Hepatocyte (in vitro differentiated cells): Measurements from ENCODE around the gene INPP4B. TPM values are rescaled to one million over a fixed set of nuclear protein-coding genes. Genes with fewer than 3 reads are reported as not detected.

Source experiments
- DNase-seq: peaks from one replicate; pipeline ENCODE4 v3.0.0-alpha.2; 2016; ENCODE audit warnings: low spot score
- H2AFZ ChIP-seq: fragments of 200-600 bp; sonication (generic); 2 replicates; pipeline ENCODE4 v1.6.0; 2016; ENCODE audit warnings: antibody characterized with exemption, mild to moderate bottlenecking
- H3K27ac ChIP-seq: fragments of 200-600 bp; sonication (generic); 2 replicates; pipeline ENCODE4 v1.5.1; 2016; ENCODE audit warnings: mild to moderate bottlenecking
- H3K27me3 ChIP-seq: fragments of 200-600 bp; sonication (generic); 2 replicates; pipeline ENCODE4 v1.6.1; 2016
- H3K36me3 ChIP-seq: fragments of 200-600 bp; sonication (generic); replicated peaks from 2 replicates; pipeline ENCODE4 v1.5.1; 2016; ENCODE audit warnings: low read depth; ENCODE audit not compliant: insufficient read depth
- H3K4me1 ChIP-seq: fragments of 200-600 bp; sonication (generic); 2 replicates; pipeline ENCODE4 v1.5.1; 2016; ENCODE audit warnings: mild to moderate bottlenecking, moderate library complexity; ENCODE audit not compliant: insufficient read depth
- H3K4me2 ChIP-seq: fragments of 200-600 bp; sonication (generic); 2 replicates; pipeline ENCODE4 v1.6.0; 2016
- H3K4me3 ChIP-seq: fragments of 200-600 bp; sonication (generic); 2 replicates; pipeline ENCODE4 v1.5.1; 2016; ENCODE audit warnings: mild to moderate bottlenecking
- H3K79me2 ChIP-seq: fragments of 200-600 bp; sonication (generic); 2 replicates; pipeline ENCODE4 v1.6.0; 2017; ENCODE audit warnings: mild to moderate bottlenecking
- H3K9me2 ChIP-seq: fragments of 200-600 bp; sonication (generic); replicated peaks from 2 replicates; pipeline ENCODE4 v1.6.0; 2017; ENCODE audit warnings: mild to moderate bottlenecking; ENCODE audit not compliant: insufficient read depth
- H3K9me3 ChIP-seq: fragments of 200-600 bp; sonication (generic); 2 replicates; pipeline ENCODE4 v1.5.1; 2016; ENCODE audit warnings: low read depth, mild to moderate bottlenecking
- H4K20me1 ChIP-seq: fragments of 200-600 bp; sonication (generic); 2 replicates; pipeline ENCODE4 v1.6.0; 2016; ENCODE audit warnings: mild to moderate bottlenecking; ENCODE audit not compliant: insufficient read depth, poor library complexity, severe bottlenecking
- EZH2 ChIP-seq: fragments of 200-600 bp; sonication (generic); IDR thresholded peaks from 2 replicates; pipeline ENCODE4 v1.6.1; 2016; ENCODE audit warnings: antibody characterized with exemption, mild to moderate bottlenecking, borderline replicate concordance
- EZH2phosphoT487 ChIP-seq: fragments of 200-600 bp; sonication (generic); IDR thresholded peaks from one replicate; pipeline ENCODE4 v1.6.1; 2018; ENCODE audit warnings: antibody characterized with exemption, mild to moderate bottlenecking, low read depth, moderate library complexity; ENCODE audit not compliant: unreplicated experiment, severe bottlenecking
- whole genome bisulfite sequencing: methylation state at CpG from one replicate; pipeline ENCODE4 v1.1.6; 2016; ENCODE audit warnings: low lambda C conversion rate; ENCODE audit errors: missing lambda C conversion rate; 5-methylcytosine and 5-hydroxymethylcytosine counted together
- polyA plus RNA-seq: library from polyadenylated mRNA; unstranded; fragments of >200 nt; fragmentation: Nextera tagmentation; extraction: Ambion mirVana; gene quantifications from 2 replicates; pipeline ENCODE4 v1.2.1, GENCODE V29; 2016
- total RNA-seq: library from RNA; depleted of rRNA; stranded (reverse); fragments of >200 nt; gene quantifications from 2 replicates; pipeline ENCODE4 v1.2.3, GENCODE V29; 2014
- TF ChIP-seq, protein P1 (sequence below): fragments of 200-600 bp; sonication (generic); IDR thresholded peaks from 2 replicates; pipeline ENCODE4 v1.5.1; 2016; ENCODE audit warnings: antibody characterized with exemption, mild to moderate bottlenecking; ENCODE audit not compliant: poor library complexity

Gene INPP4B
- total and polyA plus RNA-seq, 2 experiments from 2014 or later = 4.2 to 7.1 TPM

GRCh38 chr4:142322996-142323395, 523.1 kb downstream of the INPP4B start:
- Histone ChIP-seq H2AFZ (no peak overlapping the region), H4K20me1 (no peaks in the 10 kb centered on the region), H3K4me2 (no peak overlapping the region), H3K4me1 (peaks cover 4% of the 10 kb centered on the region), H3K9me3 (no peaks in the 10 kb centered on the region), H3K27ac (no peak overlapping the region), H3K36me3 (no peaks in the 10 kb centered on the region), H3K27me3 (no peaks in the 10 kb centered on the region), H3K4me3 (no peak overlapping the region), H3K9me2 (no peaks in the 10 kb centered on the region), H3K79me2 (no peaks in the 10 kb centered on the region)
- TF ChIP-seq, protein P1, sequence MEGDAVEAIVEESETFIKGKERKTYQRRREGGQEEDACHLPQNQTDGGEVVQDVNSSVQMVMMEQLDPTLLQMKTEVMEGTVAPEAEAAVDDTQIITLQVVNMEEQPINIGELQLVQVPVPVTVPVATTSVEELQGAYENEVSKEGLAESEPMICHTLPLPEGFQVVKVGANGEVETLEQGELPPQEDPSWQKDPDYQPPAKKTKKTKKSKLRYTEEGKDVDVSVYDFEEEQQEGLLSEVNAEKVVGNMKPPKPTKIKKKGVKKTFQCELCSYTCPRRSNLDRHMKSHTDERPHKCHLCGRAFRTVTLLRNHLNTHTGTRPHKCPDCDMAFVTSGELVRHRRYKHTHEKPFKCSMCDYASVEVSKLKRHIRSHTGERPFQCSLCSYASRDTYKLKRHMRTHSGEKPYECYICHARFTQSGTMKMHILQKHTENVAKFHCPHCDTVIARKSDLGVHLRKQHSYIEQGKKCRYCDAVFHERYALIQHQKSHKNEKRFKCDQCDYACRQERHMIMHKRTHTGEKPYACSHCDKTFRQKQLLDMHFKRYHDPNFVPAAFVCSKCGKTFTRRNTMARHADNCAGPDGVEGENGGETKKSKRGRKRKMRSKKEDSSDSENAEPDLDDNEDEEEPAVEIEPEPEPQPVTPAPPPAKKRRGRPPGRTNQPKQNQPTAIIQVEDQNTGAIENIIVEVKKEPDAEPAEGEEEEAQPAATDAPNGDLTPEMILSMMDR = no peak
- 90% methylated on average over 2 of the region's 2 CpGs for WGBS
- no peak for DNase-seq

DNA sequence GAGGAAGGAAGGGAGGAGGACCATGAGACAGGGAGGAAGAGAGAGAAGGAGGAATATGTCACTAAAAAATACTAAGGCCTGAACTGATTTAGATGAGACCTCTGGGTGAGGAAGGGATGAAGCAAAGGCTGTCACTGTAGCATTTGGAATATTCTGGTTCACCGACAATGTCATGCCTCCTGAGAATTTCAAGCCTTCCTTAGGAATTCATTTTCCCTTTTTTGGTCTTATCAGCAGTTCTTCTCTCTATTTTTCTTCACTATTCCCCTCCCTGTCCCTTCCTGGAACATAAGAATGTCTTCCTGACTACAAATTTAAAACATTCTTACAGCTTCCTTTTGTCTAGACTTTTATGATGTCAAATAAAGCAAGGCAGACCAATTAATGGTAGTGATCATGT, 527.8 kb downstream of the INPP4B start:
- Histone ChIP-seq H3K9me2 (no peaks in the 10 kb centered on the region), H3K27me3 (no peaks in the 10 kb centered on the region), H3K4me1 (peaks cover 7% of the 10 kb centered on the region), H3K4me2 (no peak overlapping the region), H3K79me2 (no peaks in the 10 kb centered on the region), H3K27ac (no peak overlapping the region), H4K20me1 (no peaks in the 10 kb centered on the region), H2AFZ (no peak overlapping the region), H3K4me3 (no peak overlapping the region), H3K36me3 (no peaks in the 10 kb centered on the region), H3K9me3 (no peaks in the 10 kb centered on the region)
- 100% methylated on average over 1 of the region's 1 CpG for WGBS
- TF ChIP-seq, protein P1 = no peak
- TF ChIP-seq EZH2phosphoT487 (no peak), EZH2 (no peak)
- no peak for DNase-seq

DNA sequence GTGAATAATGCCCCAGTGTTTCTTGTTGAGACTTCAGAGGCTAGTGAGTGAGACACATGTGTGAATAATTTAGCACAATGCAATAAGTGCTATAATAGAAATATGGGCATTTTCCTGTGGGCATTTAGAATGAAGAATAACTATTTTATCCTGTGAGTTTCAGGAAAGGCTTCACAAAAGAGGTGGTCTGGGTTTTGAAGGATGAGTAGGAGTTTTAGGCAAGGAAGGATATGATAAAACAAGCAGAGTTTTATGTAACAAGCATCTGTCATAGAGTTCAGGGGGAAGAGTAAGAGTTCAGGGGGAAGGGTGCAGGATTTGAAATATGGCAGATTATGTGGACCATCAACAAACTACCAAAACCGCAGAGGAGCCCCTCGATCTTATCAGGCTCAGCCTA, 529.2 kb downstream of the INPP4B start:
- TF ChIP-seq EZH2 (no peak), EZH2phosphoT487 (no peak)
- TF ChIP-seq, protein P1 = no peak
- no peak overlapping the region for H3K4me2 ChIP-seq
- H4K20me1 ChIP-seq = no peaks in the 10 kb centered on the region
- H2AFZ ChIP-seq = no peak overlapping the region
- no peak overlapping the region for H3K27ac ChIP-seq
- no peaks in the 10 kb centered on the region for H3K9me2 ChIP-seq
- no peak for DNase-seq
- H3K36me3 ChIP-seq = no peaks in the 10 kb centered on the region
- H3K9me3 ChIP-seq = no peaks in the 10 kb centered on the region
- no peaks in the 10 kb centered on the region for H3K79me2 ChIP-seq
- 93% methylated on average over 2 of the region's 2 CpGs for WGBS
- H3K27me3 ChIP-seq = no peaks in the 10 kb centered on the region
- H3K4me1 ChIP-seq = peaks cover 7% of the 10 kb centered on the region
- no peak overlapping the region for H3K4me3 ChIP-seq

DNA sequence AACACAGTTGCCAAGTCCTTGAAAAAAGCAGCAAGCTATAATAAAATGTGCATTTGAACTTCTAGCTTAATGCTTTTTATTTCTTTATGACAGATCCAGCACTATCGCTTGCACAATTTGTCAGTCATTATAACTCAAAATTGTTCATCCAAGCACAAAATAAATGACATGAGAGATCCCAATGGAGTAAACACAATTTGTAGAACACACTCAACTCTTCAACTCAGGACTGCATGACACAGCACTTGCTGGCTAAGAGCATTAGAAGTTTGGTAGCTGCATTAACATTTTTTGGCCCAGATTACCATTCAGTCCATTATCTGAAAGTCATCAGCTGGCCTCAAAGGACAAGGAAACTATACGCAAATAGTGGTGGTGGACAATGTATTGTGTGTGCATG, 530.1 kb downstream of the INPP4B start:
- 82% methylated on average over 2 of the region's 2 CpGs for WGBS
- no peaks in the 10 kb centered on the region for H3K27me3 ChIP-seq
- H3K4me2 ChIP-seq = no peak overlapping the region
- no peaks in the 10 kb centered on the region for H4K20me1 ChIP-seq
- no peak overlapping the region for H3K27ac ChIP-seq
- H3K36me3 ChIP-seq = no peaks in the 10 kb centered on the region
- no peaks in the 10 kb centered on the region for H3K79me2 ChIP-seq
- DNase-seq = no peak
- H3K9me2 ChIP-seq = no peaks in the 10 kb centered on the region
- no peak for TF ChIP-seq EZH2phosphoT487
- TF ChIP-seq EZH2 = no peak
- TF ChIP-seq, protein P1 = no peak
- H3K4me3 ChIP-seq = no peak overlapping the region
- H2AFZ ChIP-seq = no peak overlapping the region
- H3K4me1 ChIP-seq = peaks cover 7% of the 10 kb centered on the region
- H3K9me3 ChIP-seq = no peaks in the 10 kb centered on the region
